NCI-H2196 (cell line): ENCODE results near the gene CORO2B.

Source experiments
- DNase-seq: peaks from one replicate; lab custom pipeline; 2025; ENCODE audit not compliant: unreplicated experiment; lab: John Stamatoyannopoulos, UW

Gene CORO2B

GRCh38 chr15:68553994-68554720 lies 24.6 kb upstream of the CORO2B start:
- DNase-seq, result peak; percentile 80

GRCh38 chr15:68554721-68555678 lies 23.8 kb upstream of the CORO2B start:
- no peak for DNase-seq

- no peak for DNase-seq
Observed at GRCh38 chr15:68555679-68556037, 23.1 kb upstream of the CORO2B start.

GRCh38 chr15:68556139-68556990 lies 22.4 kb upstream of the CORO2B start:
- DNase-seq, result no peak

- no peak for DNase-seq
Observed at GRCh38 chr15:68557469-68558317, 21.1 kb upstream of the CORO2B start.

- DNase-seq, result no peak
Observed at GRCh38 chr15:68558318-68559305, 20.2 kb upstream of the CORO2B start.

- peak; percentile 65 for DNase-seq
Observed at GRCh38 chr15:68559345-68560310, 19.2 kb upstream of the CORO2B start.

GRCh38 chr15:68560501-68561113 lies 18.2 kb upstream of the CORO2B start:
- no peak for DNase-seq

GRCh38 chr15:68561171-68561900 lies 17.5 kb upstream of the CORO2B start:
- no peak for DNase-seq

GRCh38 chr15:68561901-68562300 lies 16.9 kb upstream of the CORO2B start:
- no peak for DNase-seq

- no peak for DNase-seq
Observed at GRCh38 chr15:68564173-68564572, 14.6 kb upstream of the CORO2B start.

GRCh38 chr15:68565234-68565633 lies 13.6 kb upstream of the CORO2B start:
- no peak for DNase-seq

- no peak for DNase-seq
Observed at GRCh38 chr15:68565726-68566125, 13.1 kb upstream of the CORO2B start.

GRCh38 chr15:68566377-68566954 lies 12.3 kb upstream of the CORO2B start:
- no peak for DNase-seq

- no peak for DNase-seq
Observed at GRCh38 chr15:68567345-68567744, 11.4 kb upstream of the CORO2B start.

GRCh38 chr15:68570974-68571373 lies 7.8 kb upstream of the CORO2B start:
- DNase-seq, result no peak

- DNase-seq, result no peak
Observed at GRCh38 chr15:68571582-68571981, 7.2 kb upstream of the CORO2B start.
